Measurements from ENCODE around the gene LMNA.
"Not testable (repeated sequence)": the region's sequence is repeated elsewhere in the genome, so short reads cannot be mapped to it uniquely, and the experiment has no call there.

Gene LMNA

DNA sequence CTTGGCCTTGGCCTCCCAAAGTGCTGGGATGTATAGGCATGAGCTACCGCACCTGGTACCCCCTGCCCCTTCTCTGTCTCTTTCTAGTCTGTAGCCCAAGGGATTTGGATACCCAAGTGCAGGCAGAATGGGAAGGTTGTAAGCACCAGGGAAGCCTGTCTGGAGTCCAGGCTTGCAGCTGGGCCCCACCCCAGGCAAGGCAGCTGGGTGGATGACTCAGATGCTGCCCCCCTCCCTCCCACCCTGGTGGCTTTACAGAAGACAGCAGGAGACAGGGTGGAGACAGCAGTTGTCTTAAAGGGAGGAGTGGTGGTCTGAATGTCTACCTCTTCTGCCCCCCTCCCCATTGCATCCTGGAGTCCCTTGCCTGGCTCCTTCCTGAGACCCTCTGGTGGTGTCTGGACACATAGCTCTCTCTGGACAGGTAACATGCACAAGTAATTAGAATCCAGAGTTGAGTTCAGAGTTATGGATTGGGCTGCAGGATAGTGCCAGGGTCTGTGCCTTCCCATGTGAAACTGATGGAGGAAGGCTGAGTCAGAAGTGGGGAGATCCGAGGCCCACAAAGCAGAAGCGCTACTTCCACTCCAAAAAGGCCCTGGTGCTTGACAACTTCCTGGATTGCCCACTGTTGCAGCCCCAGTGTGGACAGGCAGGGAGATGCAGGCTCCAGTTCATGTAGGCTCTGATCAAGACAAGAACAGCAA lies 5.1 kb downstream of the LMNA start:
- TF ChIP-seq CTCF (conservative IDR thresholded peaks at IDR 0.05; ENCODE audit: low read depth): no peak
- ChIA-PET POLR2A (ENCODE audit: low non-redundant PET) (interaction anchor here (0.6 kb wide), 1 partner anchor 7 kb away, joined by 3 read pairs; no protein-coding TSS in a partner anchor), CTCF (interaction anchor here (0.7 to 2.1 kb wide), 2 partner anchors 23 to 164 kb away, joined by 3 to 16 read pairs; no protein-coding TSS in a partner anchor)
- peak overlapping the region; percentile 100 for H3K27ac ChIP-seq
- peak; percentile 80 for DNase-seq (ENCODE audit: low spot score)

- TF ChIP-seq CTCF (conservative IDR thresholded peaks at IDR 0.05; ENCODE audit: low read depth): no peak
- peak overlapping the region; percentile 100 for H3K27ac ChIP-seq
- ChIA-PET CTCF (interaction anchor here (1.2 kb wide), 1 partner anchor 29 kb away, joined by 3 read pairs; no protein-coding TSS in a partner anchor), POLR2A (ENCODE audit: low non-redundant PET) (no interaction called here)
- no peak for DNase-seq (ENCODE audit: low spot score)
Observed at GRCh38 chr1:156120318-156120717, 5.8 kb downstream of the LMNA start.

- peak overlapping the region; percentile 100 for H3K27ac ChIP-seq
- DNase-seq (ENCODE audit: low spot score): not testable (repeated sequence)
- POLR2A ChIA-PET (ENCODE audit: low non-redundant PET): interaction anchor here (0.7 kb wide), 2 partner anchors 49 to 126 kb away, joined by 8 to 16 read pairs; no protein-coding TSS in a partner anchor
- CTCF ChIA-PET: interaction anchor here (0.7 to 1.2 kb wide), 3 partner anchors 10 to 30 kb away, joined by 3 to 8 read pairs (median 4); no protein-coding TSS in a partner anchor
Observed at GRCh38 chr1:156121005-156121404, 6.5 kb downstream of the LMNA start.

DNA sequence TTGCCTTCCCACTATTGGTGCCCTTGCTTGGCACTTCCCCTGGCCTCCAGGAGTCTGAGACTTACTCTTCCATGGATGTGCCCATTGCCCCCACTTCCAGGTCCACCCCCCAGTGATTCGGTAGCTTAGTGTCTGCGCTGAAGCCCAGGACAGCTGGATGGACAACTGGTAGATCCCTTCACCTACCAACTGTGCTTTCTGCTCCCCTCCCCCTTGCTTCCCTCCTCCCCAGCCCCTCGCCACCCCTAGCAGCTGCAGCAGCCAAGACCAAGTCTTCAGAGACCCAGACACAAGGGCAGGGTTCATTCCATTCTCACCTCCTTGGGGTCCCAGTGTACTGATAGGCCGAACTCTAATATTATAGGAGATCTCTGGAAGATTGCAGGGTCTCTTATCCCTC lies 6.9 kb downstream of the LMNA start:
- CTCF ChIA-PET: interaction anchor here (0.7 to 1.2 kb wide), 3 partner anchors 9 to 30 kb away, joined by 3 to 8 read pairs (median 4); no protein-coding TSS in a partner anchor
- TF ChIP-seq CTCF (conservative IDR thresholded peaks at IDR 0.05; ENCODE audit: low read depth): no peak
- H3K27ac ChIP-seq: peak overlapping the region; percentile 100
- POLR2A ChIA-PET (ENCODE audit: low non-redundant PET): interaction anchor here (0.6 to 0.7 kb wide), 3 partner anchors 9 to 127 kb away, joined by 4 to 16 read pairs (median 8); no protein-coding TSS in a partner anchor
- no peak for DNase-seq (ENCODE audit: low spot score)

DNA sequence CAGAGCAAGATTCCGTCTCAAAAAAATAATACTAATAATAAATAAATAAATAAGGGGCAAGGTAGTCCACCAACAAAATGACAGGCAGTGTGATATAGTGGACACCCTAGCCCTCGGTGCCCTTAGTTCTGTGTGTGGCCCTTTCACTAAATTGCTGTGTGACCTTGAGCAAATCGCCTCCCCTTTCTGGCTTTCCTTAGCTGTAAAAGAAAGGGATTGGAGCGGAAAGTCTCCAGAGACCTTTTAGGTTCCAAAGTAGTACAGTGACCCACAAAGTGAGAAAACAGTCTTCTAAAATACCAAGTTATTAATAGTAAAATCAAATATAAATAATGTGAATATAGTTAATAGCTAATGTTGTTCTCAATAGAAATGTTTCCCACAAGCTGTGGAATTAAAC lies 7.6 kb downstream of the LMNA start:
- TF ChIP-seq CTCF (conservative IDR thresholded peaks at IDR 0.05; ENCODE audit: low read depth): no peak
- POLR2A ChIA-PET (ENCODE audit: low non-redundant PET): no interaction called here
- CTCF ChIA-PET: interaction anchor here (1.1 to 2.3 kb wide), 3 partner anchors 19 to 103 kb away, joined by 3 to 20 read pairs (median 11); no protein-coding TSS in a partner anchor
- no peak for DNase-seq (ENCODE audit: low spot score)
- peak overlapping the region; percentile 100 for H3K27ac ChIP-seq

DNA sequence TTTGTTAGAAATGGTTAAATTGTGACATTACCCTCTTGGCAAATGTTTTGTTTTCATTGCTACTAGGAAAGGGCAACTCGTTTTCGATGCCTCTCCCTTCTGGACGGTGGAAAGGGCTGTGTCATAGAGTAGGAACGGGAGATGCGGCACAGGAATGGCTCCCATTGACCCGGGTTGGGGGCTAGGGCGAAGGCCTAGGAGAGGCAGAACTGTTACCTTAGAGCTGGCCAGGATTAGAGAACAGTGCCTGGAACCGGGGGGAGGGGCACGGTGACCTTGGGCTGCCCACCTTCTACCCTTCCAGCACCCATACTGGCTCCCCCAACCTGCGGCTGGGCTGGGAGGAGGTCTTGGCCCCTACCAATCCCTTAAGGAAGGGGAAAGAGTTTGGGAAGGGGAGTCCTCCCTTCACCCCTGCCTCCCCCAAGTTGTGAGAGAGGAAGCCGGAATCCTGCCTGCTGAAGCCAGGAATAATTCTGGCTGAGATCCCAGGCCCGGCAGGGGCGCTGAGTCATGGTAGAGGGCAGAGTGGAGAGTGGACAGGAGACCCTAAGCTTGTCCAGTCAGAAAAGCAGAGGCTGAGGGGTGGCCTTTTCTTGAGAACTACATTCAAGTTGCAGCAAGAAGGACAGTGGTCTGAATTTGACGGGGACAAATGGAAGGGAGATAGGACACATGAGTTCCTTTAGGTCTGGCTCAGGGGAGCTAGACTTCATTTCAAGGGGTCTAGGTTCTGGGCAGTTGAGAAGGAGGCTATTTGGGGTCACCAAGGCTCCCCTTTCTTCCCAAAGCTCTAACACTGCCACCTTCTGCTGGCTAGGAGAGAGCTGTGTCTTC lies 8.2 kb downstream of the LMNA start:
- TF ChIP-seq CTCF (conservative IDR thresholded peaks at IDR 0.05; ENCODE audit: low read depth): no peak
- no peak for DNase-seq (ENCODE audit: low spot score)
- ChIA-PET POLR2A (ENCODE audit: low non-redundant PET) (interaction anchor here (0.6 to 0.8 kb wide), 2 partner anchors 9 to 28 kb away, joined by 3 to 5 read pairs; no protein-coding TSS in a partner anchor), CTCF (interaction anchor here (0.8 to 2.3 kb wide), 6 partner anchors 19 to 102 kb away, joined by 3 to 20 read pairs (median 4); no protein-coding TSS in a partner anchor)
- H3K27ac ChIP-seq: peak overlapping the region; percentile 100

All from RWPE1 (cell line).